ENCODE results near the gene NFX1.

NFX1 gene

GRCh38 chr9:33404788-33405362 is 114.6 kb downstream of the NFX1 start:
- H3K9me3 Mint-ChIP-seq: no peaks in the 10 kb centered on the region
- no peak for DNase-seq (ENCODE audit: low spot score)
- peaks cover 1% of the 10 kb centered on the region for H3K4me1 Mint-ChIP-seq (ENCODE audit: low read depth)
- peaks cover 3% of the 10 kb centered on the region for H3K27me3 Mint-ChIP-seq (ENCODE audit: low read depth)
- H3K27ac Mint-ChIP-seq: no peak overlapping the region
- H3K4me3 Mint-ChIP-seq: no peak overlapping the region
- H3K36me3 Mint-ChIP-seq (ENCODE audit: low read depth): no peaks in the 10 kb centered on the region

- H3K4me1 Mint-ChIP-seq (ENCODE audit: low read depth): peaks cover 1% of the 10 kb centered on the region
Measured at GRCh38 chr9:33407061-33407460, 116.7 kb downstream of the NFX1 start.

GRCh38 chr9:33408087-33408486 is 117.8 kb downstream of the NFX1 start:
- H3K4me3 Mint-ChIP-seq: no peak overlapping the region
- no peak overlapping the region for H3K27ac Mint-ChIP-seq
- H3K27me3 Mint-ChIP-seq (ENCODE audit: low read depth): peaks cover 6% of the 10 kb centered on the region
- no peaks in the 10 kb centered on the region for H3K36me3 Mint-ChIP-seq (ENCODE audit: low read depth)
- no peaks in the 10 kb centered on the region for H3K9me3 Mint-ChIP-seq
- DNase-seq (ENCODE audit: low spot score): no peak
- H3K4me1 Mint-ChIP-seq (ENCODE audit: low read depth): peaks cover 1% of the 10 kb centered on the region

More at GRCh38 chr9:33407061-33407460, 116.7 kb downstream of the NFX1 start:
- DNase-seq (ENCODE audit: low spot score): no peak
- no peak overlapping the region for H3K27ac Mint-ChIP-seq
- H3K36me3 Mint-ChIP-seq (ENCODE audit: low read depth): no peaks in the 10 kb centered on the region
- H3K27me3 Mint-ChIP-seq (ENCODE audit: low read depth): peaks cover 6% of the 10 kb centered on the region
- no peaks in the 10 kb centered on the region for H3K9me3 Mint-ChIP-seq
- no peak overlapping the region for H3K4me3 Mint-ChIP-seq

- peak overlapping the region; percentile 38 for H3K4me3 Mint-ChIP-seq
- H3K9me3 Mint-ChIP-seq: no peaks in the 10 kb centered on the region
- H3K36me3 Mint-ChIP-seq (ENCODE audit: low read depth): no peaks in the 10 kb centered on the region
- no peak for DNase-seq (ENCODE audit: low spot score)
- H3K27me3 Mint-ChIP-seq (ENCODE audit: low read depth): peaks cover 6% of the 10 kb centered on the region
- H3K27ac Mint-ChIP-seq: peak overlapping the region; percentile 71
- H3K4me1 Mint-ChIP-seq (ENCODE audit: low read depth): peaks cover 39% of the 10 kb centered on the region
Measured at GRCh38 chr9:33414268-33414667, 124.0 kb downstream of the NFX1 start.

- H3K36me3 Mint-ChIP-seq (ENCODE audit: low read depth): no peaks in the 10 kb centered on the region
- peak overlapping the region; percentile 80 for H3K4me3 Mint-ChIP-seq
- peaks cover 39% of the 10 kb centered on the region for H3K4me1 Mint-ChIP-seq (ENCODE audit: low read depth)
Measured at GRCh38 chr9:33414889-33415500, 124.7 kb downstream of the NFX1 start.

GRCh38 chr9:33415501-33416038 is 125.3 kb downstream of the NFX1 start:
- H3K9me3 Mint-ChIP-seq: no peaks in the 10 kb centered on the region
- peak overlapping the region; percentile 97 for H3K27ac Mint-ChIP-seq
- peaks cover 39% of the 10 kb centered on the region for H3K4me1 Mint-ChIP-seq (ENCODE audit: low read depth)
- no peaks in the 10 kb centered on the region for H3K36me3 Mint-ChIP-seq (ENCODE audit: low read depth)
- H3K4me3 Mint-ChIP-seq: peak overlapping the region; percentile 80
- peaks cover 9% of the 10 kb centered on the region for H3K27me3 Mint-ChIP-seq (ENCODE audit: low read depth)
- peak; percentile 86 for DNase-seq (ENCODE audit: low spot score)

More at GRCh38 chr9:33414889-33415500, 124.7 kb downstream of the NFX1 start:
- no peak for DNase-seq (ENCODE audit: low spot score)
- peaks cover 6% of the 10 kb centered on the region for H3K27me3 Mint-ChIP-seq (ENCODE audit: low read depth)
- H3K9me3 Mint-ChIP-seq: no peaks in the 10 kb centered on the region
- peak overlapping the region; percentile 97 for H3K27ac Mint-ChIP-seq

GRCh38 chr9:33416996-33417395 is 126.7 kb downstream of the NFX1 start:
- no peak for DNase-seq (ENCODE audit: low spot score)
- H3K36me3 Mint-ChIP-seq (ENCODE audit: low read depth): no peaks in the 10 kb centered on the region
- H3K9me3 Mint-ChIP-seq: no peaks in the 10 kb centered on the region
- H3K4me3 Mint-ChIP-seq: peak overlapping the region; percentile 80
- peak overlapping the region; percentile 97 for H3K27ac Mint-ChIP-seq
- peaks cover 4% of the 10 kb centered on the region for H3K27me3 Mint-ChIP-seq (ENCODE audit: low read depth)
- peaks cover 39% of the 10 kb centered on the region for H3K4me1 Mint-ChIP-seq (ENCODE audit: low read depth)

- H3K4me3 Mint-ChIP-seq: no peak overlapping the region
- H3K27ac Mint-ChIP-seq: no peak overlapping the region
- H3K4me1 Mint-ChIP-seq (ENCODE audit: low read depth): peaks cover 39% of the 10 kb centered on the region
- H3K36me3 Mint-ChIP-seq (ENCODE audit: low read depth): no peaks in the 10 kb centered on the region
- no peaks in the 10 kb centered on the region for H3K9me3 Mint-ChIP-seq
- H3K27me3 Mint-ChIP-seq (ENCODE audit: low read depth): peaks cover 4% of the 10 kb centered on the region
- DNase-seq (ENCODE audit: low spot score): no peak
Measured at GRCh38 chr9:33418090-33418489, 127.8 kb downstream of the NFX1 start.

GRCh38 chr9:33419708-33420303 is 129.5 kb downstream of the NFX1 start:
- Mint-ChIP-seq H3K4me1 (ENCODE audit: low read depth) (peaks cover 31% of the 10 kb centered on the region), H3K9me3 (no peaks in the 10 kb centered on the region), H3K27ac (no peak overlapping the region), H3K36me3 (ENCODE audit: low read depth) (no peaks in the 10 kb centered on the region), H3K4me3 (no peak overlapping the region), H3K27me3 (ENCODE audit: low read depth) (peaks cover 4% of the 10 kb centered on the region)
- DNase-seq (ENCODE audit: low spot score): no peak
